ENCODE measurements around the gene TCTN1. TPM values are rescaled to one million over a fixed set of nuclear protein-coding genes. Genes with fewer than 3 reads are reported as not detected.

TCTN1 gene
- total and polyA plus RNA-seq, 2 of the 8 experiments (the other 6 are each of a cell fraction or from before 2014, with no cell fraction given): 14.7 to 16.4 TPM

DNA sequence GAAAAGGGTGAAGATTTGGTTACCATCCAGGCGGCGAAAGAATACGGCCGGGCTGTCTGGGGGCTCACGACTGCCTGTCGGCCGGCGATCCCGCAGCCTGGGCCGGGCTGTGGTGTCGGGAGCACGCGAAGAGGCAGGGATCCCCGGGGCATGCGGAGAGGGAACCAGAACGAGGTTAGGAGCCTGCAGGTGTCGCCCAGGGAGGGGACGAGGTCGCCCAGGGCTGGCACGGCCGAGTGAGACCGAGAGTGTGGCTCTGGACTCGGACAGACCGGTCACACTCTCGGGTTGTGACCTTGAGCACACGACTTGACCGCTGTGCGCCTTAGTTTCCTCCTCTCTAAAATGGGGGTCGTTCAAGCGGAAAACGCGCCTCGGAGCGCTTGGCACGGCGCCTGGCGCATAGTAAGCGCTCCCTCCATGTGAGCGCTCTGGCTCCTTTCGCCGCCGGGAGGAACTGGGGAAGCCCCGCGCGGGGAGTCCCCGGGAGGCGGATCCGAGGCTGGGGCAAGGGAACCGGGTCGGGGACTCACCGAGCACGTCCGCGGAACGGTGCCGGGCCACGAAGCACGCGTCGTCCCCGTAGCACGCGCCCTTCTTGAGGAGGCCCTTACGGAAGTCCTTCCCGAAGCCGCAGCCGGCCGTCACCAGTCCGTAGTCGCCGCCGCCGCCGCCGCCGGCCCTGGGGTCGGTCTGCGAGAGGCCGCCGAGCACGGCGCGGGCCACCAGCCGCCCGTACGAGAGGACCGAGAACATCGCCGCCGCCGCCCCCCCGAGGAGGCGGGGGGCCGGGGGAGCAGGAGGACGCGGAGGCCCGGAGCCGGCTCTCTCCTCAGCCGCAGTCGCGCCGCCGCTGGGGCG, 31.4 kb upstream of the TCTN1 start (continued):
- TF ChIP-seq GABPA (IDR thresholded peaks at IDR 0.05; ENCODE audit: borderline replicate concordance, insufficient read depth, low read length) (no peak), ASH2L (IDR thresholded peaks at IDR 0.05; ENCODE audit: low read length) (peak; percentile 81), HDAC6 (IDR thresholded peaks at IDR 0.05; ENCODE audit: low read depth, low read length) (no peak), SIN3A (conservative IDR thresholded peaks at IDR 0.05 in 1 of 2, IDR thresholded peaks at IDR 0.05 in 1 of 2; ENCODE audit: low read depth in 1 of 2, low read length in 2 of 2) (peak in 1 of 2 experiments; percentile 17; a peak in 1 of 4 replicates), HDAC2 (IDR thresholded peaks at IDR 0.05; ENCODE audit: borderline replicate concordance in 1 of 2, low read depth in 2 of 2, low read length in 2 of 2) (peak in 1 of 2 experiments; percentile 71; a peak in 1 of 4 replicates)
- TF ChIP-seq, protein P1, sequence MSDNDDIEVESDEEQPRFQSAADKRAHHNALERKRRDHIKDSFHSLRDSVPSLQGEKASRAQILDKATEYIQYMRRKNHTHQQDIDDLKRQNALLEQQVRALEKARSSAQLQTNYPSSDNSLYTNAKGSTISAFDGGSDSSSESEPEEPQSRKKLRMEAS (IDR thresholded peaks at IDR 0.05): peak; percentile 64

Measured in H1 (cell line).